ENCODE data around the gene TNS1.

Gene TNS1

GRCh38 chr2:217998926-217999594 is 3.7 kb downstream of the TNS1 start:
- no peak for DNase-seq (ENCODE audit: low read depth)

GRCh38 chr2:217997510-217997909 is 5.3 kb downstream of the TNS1 start:
- no peak for DNase-seq (ENCODE audit: low read depth)

GRCh38 chr2:217996361-217996760 is 6.4 kb downstream of the TNS1 start:
- DNase-seq (ENCODE audit: low read depth), result no peak

- DNase-seq (ENCODE audit: low read depth), result no peak
These were observed 7.0 kb downstream of the TNS1 start for GRCh38 chr2:217995731-217996231.

DNA sequence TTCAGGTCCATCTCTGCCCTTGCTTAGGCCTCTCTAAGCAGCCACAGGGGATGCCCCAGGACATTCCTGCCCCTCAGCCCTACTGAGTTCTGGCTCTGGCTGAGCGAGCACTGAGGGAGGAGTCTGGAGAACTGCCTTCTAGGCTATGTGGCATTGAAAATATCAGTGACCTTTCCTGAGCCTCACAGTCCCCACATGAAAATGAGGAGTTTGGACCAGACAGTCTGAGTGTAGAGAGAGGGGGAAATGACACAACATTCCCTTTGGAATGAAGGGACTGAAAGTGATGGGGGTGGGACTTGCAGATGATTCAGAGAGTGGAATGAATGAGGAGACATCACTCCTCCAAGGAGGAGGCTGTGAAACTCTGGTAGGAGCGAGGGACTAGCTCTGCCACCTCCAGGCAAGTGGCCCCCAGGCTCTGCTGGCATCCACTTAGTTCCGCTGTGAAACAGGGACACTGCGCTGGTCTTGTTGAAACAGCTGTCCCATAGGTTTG is 8.0 kb downstream of the TNS1 start:
- DNase-seq (ENCODE audit: low read depth), result no peak

- DNase-seq (ENCODE audit: low read depth), result peak; percentile 37
These were observed 8.9 kb downstream of the TNS1 start for GRCh38 chr2:217993817-217994463.

- no peak for DNase-seq (ENCODE audit: low read depth)
These were observed 9.7 kb downstream of the TNS1 start for GRCh38 chr2:217993138-217993537.

DNA sequence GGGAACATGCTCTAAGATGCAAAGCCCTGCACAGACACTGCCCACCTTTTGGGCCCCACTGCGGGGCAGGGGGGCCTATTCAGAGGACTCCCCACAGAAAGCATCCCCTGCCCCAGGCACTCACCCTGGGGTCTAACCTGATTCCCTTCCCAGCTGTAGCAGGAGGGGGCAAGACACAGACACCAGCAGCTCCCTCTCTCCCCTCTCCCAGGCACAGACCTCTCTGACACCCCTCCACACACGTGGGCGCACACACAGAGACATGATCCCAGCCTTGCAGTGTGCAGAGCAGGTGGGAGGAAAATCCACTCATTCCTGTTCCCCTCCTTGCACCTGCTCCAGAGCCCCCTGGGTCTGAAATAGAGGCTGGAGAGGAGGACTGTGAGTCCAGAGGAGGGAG is 10.7 kb downstream of the TNS1 start:
- no peak for DNase-seq (ENCODE audit: low read depth)

- DNase-seq (ENCODE audit: low read depth), result no peak
These were observed 11.9 kb downstream of the TNS1 start for GRCh38 chr2:217990791-217991465.

GRCh38 chr2:217990389-217990788 is 12.4 kb downstream of the TNS1 start:
- DNase-seq (ENCODE audit: low read depth), result no peak

DNA sequence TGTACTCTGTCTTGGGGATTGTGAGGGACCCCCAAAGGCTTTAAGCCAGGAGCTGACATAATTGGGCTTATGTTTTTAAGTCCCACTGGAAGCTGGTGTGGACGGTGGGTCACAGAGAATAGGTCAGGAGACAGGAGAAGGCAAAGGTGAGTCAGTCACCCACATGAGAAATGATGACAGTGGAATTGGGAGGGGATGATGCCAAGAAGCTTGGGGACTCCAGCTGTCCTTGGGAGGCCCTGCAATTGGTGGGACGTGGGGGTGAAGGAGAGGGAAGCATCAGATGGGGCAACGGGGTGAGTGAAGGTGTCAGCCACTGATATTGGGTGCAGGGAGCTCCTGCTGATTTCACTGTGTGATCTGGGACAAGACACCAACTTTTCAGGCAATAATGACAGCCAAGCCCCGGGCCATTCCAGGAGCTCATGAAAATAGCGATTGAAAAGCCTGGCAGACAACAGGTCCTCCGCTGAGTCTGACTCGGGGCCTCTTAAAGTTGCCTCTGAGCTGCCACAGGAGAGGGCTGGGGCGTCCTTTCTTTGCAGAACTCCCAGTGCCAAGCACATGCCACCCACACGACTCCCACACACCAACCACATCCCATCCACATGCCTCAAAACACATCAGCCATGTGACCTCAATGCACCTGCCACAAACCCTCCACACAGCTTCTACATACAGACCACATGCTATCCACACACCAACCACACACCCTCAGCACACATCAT is 13.4 kb downstream of the TNS1 start:
- DNase-seq (ENCODE audit: low read depth), result no peak

GRCh38 chr2:217988840-217989204 is 14.0 kb downstream of the TNS1 start:
- no peak for DNase-seq (ENCODE audit: low read depth)

GRCh38 chr2:217988014-217988839 is 14.6 kb downstream of the TNS1 start:
- DNase-seq (ENCODE audit: low read depth), result peak; percentile 57

DNA sequence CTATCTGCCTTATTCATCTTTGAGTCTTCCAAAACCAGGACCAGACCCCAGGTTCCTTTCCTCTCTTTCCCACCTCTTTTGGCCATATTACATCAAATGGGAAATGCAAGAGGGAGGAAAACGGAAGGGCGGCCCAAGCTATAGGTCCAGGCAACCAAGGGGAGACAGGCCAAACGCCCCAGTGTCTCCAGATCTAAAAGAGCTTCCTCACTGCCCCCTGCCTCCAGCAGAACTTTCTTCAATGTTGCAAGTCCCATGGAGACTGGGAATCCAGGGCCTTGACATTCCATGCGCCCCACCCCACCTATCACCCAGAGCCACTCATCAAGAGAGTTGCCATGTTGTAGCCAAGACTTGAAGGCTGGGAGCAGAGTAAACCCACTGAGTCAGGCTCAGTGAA is 15.4 kb downstream of the TNS1 start:
- no peak for DNase-seq (ENCODE audit: low read depth)

GRCh38 chr2:217986256-217986961 is 16.4 kb downstream of the TNS1 start:
- DNase-seq (ENCODE audit: low read depth), result no peak

DNA sequence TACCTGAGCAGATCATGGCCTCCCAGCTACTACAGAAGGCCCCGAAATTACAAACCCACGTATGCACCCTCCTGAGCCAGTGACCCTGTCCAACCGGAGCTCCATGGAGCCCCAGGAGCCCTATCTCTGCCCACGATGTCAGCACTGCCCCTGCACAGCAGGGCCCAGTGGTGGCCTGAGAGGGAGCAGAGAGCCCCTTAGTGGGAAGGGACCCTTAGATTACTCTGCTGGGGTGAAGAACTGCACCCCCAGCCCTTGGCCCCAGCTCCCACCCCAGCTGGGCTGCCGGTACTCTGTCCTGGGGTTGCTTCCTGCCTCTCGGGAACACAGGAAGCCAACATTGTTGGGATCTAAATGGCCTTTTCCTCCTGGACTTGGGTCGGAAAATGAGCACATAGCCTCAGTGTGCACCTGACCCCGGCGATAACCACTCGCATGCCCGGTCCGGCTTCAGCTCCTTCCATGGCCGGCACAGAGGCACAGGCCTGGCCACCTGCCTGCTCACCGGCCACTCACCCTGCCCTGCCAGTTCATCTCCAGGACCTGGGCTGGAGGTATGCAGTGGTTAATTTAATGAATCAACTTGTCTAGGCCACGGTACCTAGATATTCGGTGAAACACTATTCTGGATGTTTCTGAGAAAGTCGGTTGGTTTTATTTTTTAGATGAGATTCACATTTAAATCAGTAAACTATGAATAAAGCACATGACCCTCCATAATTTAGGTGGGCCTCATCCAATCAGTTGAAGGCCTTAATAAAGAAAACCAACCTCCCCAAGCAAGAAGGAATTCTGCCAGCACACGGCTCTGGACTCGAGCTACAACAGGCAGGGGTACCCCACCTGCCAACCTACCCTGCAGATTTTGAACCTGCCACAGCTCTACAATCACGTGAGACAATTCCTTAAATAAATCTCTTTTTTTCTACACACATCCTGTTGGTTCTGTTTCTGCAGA is 19.2 kb downstream of the TNS1 start:
- no peak for DNase-seq (ENCODE audit: low read depth)

GRCh38 chr2:217981971-217982370 is 20.8 kb downstream of the TNS1 start:
- DNase-seq (ENCODE audit: low read depth), result no peak

DNA sequence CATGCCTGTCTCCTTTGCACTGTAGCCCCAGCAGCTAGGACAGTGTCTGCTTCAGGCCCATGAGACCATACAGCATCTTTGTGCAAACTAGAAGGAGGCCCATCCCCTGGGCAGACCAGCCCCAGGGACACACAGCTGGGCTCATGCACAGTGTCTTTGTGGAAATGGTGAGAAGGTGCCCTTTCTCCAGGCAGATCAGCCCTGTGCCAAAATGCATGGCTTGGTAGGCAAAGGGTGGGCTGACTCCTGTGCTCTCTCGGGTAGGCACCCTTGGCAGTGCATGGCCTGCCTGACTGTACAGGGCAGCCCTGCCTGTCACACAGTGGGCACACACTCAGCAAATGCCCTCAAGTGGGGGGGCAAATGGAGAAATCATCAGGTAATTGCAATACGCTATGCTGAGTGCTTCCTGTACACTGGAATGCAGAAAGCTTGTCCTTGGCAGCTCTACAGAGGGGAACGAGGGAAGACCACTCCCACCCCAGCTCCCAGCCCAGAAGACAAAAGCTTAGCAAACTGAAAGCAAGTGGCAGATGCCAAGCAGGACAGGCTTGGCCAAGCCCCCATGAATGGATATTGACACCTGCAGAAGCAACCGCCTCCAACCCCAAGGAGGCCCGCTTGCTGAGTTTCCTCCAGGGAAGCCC is 21.6 kb downstream of the TNS1 start:
- DNase-seq (ENCODE audit: low read depth), result no peak

DNA sequence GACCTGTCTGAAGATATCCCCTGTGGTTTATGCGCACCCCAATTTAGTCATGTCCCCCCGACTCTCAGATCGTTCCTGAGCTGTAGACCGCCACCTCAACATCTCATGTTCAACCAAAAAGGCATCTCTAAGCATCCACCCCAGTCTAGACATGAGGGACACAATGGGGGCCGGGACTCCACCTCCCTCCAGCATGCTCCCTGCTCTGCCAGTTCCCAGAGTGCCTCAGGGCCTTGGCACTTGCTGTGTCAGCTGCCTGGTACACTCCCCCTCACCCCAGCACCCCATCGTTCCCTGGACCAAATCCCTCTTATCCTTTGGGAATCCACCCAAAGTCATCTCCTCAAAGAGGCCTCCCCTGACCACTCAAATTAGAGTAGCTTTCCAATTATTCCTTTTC is 22.2 kb downstream of the TNS1 start:
- DNase-seq (ENCODE audit: low read depth), result no peak
